Fibroblast of skin of scalp (primary cell): ENCODE data around the gene C16orf87.
A peak's percentile ranks its signal among the peaks of the same experiment; 100 is the strongest.

Experiments
- DNase-seq: peaks from one replicate; pipeline ENCODE4 v3.0.0-alpha.2; 2013

Gene C16orf87

GRCh38 chr16:46753015-46753414 lies 78.0 kb downstream of the C16orf87 start:
- no peak for DNase-seq

GRCh38 chr16:46751381-46751780 lies 79.6 kb downstream of the C16orf87 start:
- no peak for DNase-seq

DNA sequence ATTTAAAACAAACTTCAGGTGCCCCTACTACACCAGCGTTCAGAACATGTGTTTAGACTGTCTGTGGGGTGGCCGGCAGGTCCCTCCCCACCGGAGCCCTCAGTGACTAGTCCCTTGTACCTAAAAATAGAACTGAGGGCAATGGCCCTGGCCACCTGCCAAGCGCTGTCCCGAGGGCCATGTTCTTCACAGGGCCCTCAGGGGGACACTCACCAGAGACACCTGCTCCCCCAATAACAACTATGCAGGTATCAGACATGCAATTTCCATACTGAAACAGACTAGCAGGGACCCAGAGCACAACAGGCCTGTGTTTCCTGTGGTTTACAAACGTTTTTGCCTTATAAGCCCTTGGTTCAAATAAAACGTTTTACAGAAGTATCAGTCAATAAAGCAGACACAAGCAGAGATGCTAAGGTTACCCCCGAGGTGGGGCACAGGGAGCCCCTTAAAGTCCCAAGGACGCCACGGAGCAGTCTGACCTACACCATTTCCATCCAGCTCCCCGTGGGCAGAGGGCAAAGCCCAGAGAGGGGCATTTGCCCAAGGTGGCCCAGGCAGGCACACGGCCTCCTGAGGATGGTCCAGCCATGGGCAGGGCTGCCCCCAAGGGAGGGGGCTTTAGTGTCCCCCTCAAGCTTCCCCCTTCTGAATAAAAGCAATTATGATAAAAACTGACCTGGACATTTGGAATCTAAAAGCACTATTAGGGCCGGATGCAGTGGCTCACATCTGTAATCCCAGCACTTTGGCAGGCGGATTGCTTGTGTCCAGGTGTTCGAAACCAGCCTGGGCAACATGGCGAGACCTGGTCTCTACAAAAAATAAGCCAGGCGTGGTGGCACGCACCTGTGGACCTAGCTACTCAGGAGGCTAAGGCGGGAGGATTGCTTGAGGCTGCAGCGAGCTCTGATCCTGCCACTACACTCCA lies 81.9 kb downstream of the C16orf87 start:
- no peak for DNase-seq

GRCh38 chr16:46747777-46748651 lies 83.0 kb downstream of the C16orf87 start, which contains the start of gene MYLK3:
MYLK3 (minus strand) TSS chr16:46748344; CDS start chr16:46748193, 151 bp downstream.
- DNase-seq: peak; percentile 22

- no peak for DNase-seq
Measured at GRCh38 chr16:46746821-46747776, 83.9 kb downstream of the C16orf87 start.
